GM06990 (cell line): ENCODE measurements around the gene GRP.

Experiments used
- DNase-seq: peaks from one replicate; pipeline ENCODE4 v3.0.0-alpha.2; 2011; ENCODE audit not compliant: insufficient read length; ENCODE audit errors: extremely low read depth
- H3K27me3 ChIP-seq: replicated peaks from 2 replicates; pipeline ENCODE4 v1.6.0; 2011; ENCODE audit warnings: low read length; ENCODE audit not compliant: control insufficient read depth, insufficient read depth
- H3K36me3 ChIP-seq: 2 replicates; pipeline ENCODE4 v1.5.1; 2011; ENCODE audit warnings: low read length; ENCODE audit not compliant: control insufficient read depth, insufficient read depth
- H3K4me3 ChIP-seq: replicated peaks from 2 replicates; pipeline ENCODE4 v1.5.1; 2011; ENCODE audit warnings: low read depth, mild to moderate bottlenecking, control low read depth, low read length
- CTCF ChIP-seq: IDR thresholded peaks from 2 replicates; pipeline ENCODE4 v1.5.1; 2011; ENCODE audit warnings: low read length, control low read depth, mild to moderate bottlenecking, inconsistent platforms; ENCODE audit not compliant: insufficient read depth, poor library complexity, severe bottlenecking

Gene GRP

DNA sequence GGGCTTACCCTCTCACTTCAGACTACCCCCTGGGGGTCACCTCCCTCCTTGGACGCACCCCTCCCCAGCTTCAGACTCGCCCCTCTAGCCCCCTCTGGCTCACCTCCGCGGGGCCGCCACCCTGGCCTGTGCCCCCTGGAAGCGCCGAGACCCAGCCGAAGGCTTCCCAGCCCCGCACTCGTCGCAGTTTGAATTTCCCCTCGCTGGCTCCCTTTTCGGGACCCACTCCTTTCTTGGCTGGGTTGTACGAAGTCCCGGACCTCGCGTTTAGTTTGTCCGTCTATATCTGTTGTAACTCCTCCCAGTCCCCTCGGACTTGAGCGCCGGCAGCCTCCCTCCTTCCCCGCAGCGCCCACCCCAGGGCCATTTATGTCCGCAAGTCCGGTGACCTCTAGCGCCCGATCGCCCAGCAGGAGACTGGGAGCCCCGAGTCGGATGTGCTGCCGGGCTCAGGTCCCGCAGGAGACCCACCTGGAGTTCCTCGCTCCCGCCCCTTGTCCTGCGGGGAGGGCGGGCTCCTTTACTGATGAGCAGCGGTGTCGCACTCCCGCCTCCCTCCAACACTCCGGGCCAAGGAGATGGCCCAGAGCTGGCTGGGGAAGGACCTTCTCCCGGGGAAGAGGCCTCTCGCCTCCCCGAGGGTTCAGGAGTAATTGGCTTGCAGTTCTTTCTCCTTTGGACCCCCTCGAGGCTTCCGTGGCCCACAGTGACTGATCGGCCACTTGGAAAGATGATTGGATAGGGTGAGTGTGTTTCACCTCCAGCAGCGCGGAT, 54.0 kb downstream of the GRP start:
- no peak for DNase-seq
- Histone ChIP-seq H3K36me3 (no peaks in the 10 kb centered on the region), H3K27me3 (peaks cover 4% of the 10 kb centered on the region), H3K4me3 (no peak overlapping the region)
- TF ChIP-seq CTCF, result no peak

DNA sequence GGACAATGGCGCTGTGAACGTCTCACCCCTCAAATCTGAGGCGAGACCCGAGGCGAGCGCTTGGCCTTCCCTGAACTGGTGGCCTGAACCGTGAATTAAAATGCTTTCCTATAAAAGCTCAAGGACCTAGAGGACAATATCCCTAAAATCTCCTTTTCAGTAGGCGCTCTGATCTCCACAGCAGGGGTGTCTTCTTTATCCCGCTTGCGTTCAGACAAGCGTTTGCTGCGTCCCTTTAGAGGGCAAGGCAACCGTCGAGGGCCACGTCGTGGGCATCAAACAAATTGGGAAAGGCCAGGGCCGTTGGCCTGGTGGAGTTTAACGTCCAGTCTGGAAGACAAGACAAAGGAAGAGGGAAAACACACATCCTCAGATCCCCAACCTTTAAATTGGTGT, 54.6 kb downstream of the GRP start:
- Histone ChIP-seq H3K36me3 (no peaks in the 10 kb centered on the region), H3K27me3 (peaks cover 4% of the 10 kb centered on the region), H3K4me3 (no peak overlapping the region)
- DNase-seq, result no peak
- TF ChIP-seq CTCF, result no peak

DNA sequence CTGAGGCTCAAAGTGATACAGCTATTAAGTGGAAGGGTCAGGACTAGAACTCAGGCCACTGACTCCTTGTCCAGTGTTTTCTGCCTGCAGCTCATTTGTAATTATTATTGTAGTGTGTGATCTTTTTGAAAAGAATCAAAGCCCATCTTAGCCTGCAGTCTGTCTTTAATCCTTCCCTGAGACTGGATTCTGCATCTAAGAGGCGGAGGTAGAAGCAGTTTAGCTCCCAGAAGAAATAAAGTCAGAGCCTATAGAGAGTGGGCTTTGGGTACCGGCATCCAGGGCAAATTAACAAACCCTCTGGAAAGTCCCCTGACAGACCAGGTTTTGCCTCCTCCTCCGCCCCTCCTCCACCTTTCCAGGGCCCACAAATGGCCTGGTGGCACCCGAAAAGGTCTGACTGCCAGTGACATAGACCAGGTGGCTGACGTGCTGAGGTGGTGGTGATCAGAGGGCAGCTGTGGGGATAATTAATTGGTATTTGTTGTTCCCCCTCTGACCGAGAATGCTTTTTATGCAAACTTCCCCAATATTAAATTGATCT, 55.5 kb downstream of the GRP start:
- no peak for TF ChIP-seq CTCF
- H3K36me3 ChIP-seq, result no peaks in the 10 kb centered on the region
- no peak for DNase-seq
- H3K27me3 ChIP-seq, result peaks cover 8% of the 10 kb centered on the region
- no peak overlapping the region for H3K4me3 ChIP-seq

GRCh38 chr18:59276047-59276446, 56.1 kb downstream of the GRP start:
- DNase-seq, result no peak
- TF ChIP-seq CTCF, result no peak
- Histone ChIP-seq H3K4me3 (no peak overlapping the region), H3K27me3 (peaks cover 8% of the 10 kb centered on the region), H3K36me3 (no peaks in the 10 kb centered on the region)

DNA sequence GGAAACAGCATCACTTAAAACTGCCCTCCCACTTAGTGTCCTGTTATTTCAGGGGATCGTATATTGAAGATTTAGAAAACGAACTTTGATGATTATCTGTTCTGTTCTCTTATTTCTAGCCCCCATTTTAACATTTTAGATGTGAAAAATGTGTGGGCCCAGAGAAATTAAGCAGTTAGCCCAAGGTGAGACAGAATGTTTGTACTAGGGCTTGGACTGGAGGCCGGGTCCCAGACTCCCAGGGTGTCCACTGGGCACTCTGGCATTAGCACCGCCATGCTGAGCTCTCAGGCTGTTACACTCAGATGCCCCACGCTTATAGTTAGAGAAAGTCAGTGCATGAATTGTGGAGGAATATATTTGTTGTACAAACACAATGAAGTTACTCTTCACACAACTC, 58.8 kb downstream of the GRP start:
- peaks cover 8% of the 10 kb centered on the region for H3K27me3 ChIP-seq
- DNase-seq, result no peak
- TF ChIP-seq CTCF, result no peak

GRCh38 chr18:59279193-59279592, 59.2 kb downstream of the GRP start:
- no peak overlapping the region for H3K4me3 ChIP-seq
- TF ChIP-seq CTCF, result no peak
- H3K27me3 ChIP-seq, result peaks cover 8% of the 10 kb centered on the region
- no peak for DNase-seq
- no peaks in the 10 kb centered on the region for H3K36me3 ChIP-seq

More for the DNA sequence above, 58.8 kb downstream of the GRP start:
- H3K4me3 ChIP-seq, result no peak overlapping the region
- no peaks in the 10 kb centered on the region for H3K36me3 ChIP-seq
